Stimulated activated naive B cell treated with anti-CD40 and anti-IgM and Interleukin-4, amounts not matched to agents 10 μg/mL and 1 μg/mL and 100 μg/mL, for 72 hours (primary cell): ENCODE results near the gene EPHA3.

Source experiments
- ATAC-seq, 2 donors: fragments of 150-1000 bp; cut with Tn5 transposase; replicated peaks; 2 replicates each; pipeline ENCODE4 v1.10.0; 2021; ENCODE audit warnings: moderate library complexity in 1 of 2
- DNase-seq: peaks from one replicate; pipeline ENCODE4 v3.0.0; 2021
- H3K27ac Mint-ChIP-seq: one replicate; pipeline ENCODE4 v1.8.0; 2022; ENCODE audit warnings: mild to moderate bottlenecking, mixed read lengths
- H3K27me3 Mint-ChIP-seq, 2 donors: one replicate each; pipeline ENCODE4 v1.8.0; 2022; ENCODE audit warnings: mixed read lengths in 2 of 2
- H3K36me3 Mint-ChIP-seq, 2 donors: one replicate each; pipeline ENCODE4 v1.8.0; 2022; ENCODE audit warnings: mixed read lengths in 2 of 2, mild to moderate bottlenecking in 1 of 2
- H3K4me1 Mint-ChIP-seq, 2 donors: one replicate each; pipeline ENCODE4 v1.8.0; 2022; ENCODE audit warnings: mixed read lengths in 2 of 2, mild to moderate bottlenecking in 1 of 2
- H3K4me3 Mint-ChIP-seq, 2 donors: one replicate each; pipeline ENCODE4 v1.8.0; 2022; ENCODE audit warnings: mild to moderate bottlenecking in 2 of 2, mixed read lengths in 2 of 2, moderate library complexity in 1 of 2
- H3K9me3 Mint-ChIP-seq, 2 donors: one replicate each; pipeline ENCODE4 v1.8.0; 2022; ENCODE audit warnings: mixed read lengths in 2 of 2, mild to moderate bottlenecking in 1 of 2

Gene EPHA3

DNA sequence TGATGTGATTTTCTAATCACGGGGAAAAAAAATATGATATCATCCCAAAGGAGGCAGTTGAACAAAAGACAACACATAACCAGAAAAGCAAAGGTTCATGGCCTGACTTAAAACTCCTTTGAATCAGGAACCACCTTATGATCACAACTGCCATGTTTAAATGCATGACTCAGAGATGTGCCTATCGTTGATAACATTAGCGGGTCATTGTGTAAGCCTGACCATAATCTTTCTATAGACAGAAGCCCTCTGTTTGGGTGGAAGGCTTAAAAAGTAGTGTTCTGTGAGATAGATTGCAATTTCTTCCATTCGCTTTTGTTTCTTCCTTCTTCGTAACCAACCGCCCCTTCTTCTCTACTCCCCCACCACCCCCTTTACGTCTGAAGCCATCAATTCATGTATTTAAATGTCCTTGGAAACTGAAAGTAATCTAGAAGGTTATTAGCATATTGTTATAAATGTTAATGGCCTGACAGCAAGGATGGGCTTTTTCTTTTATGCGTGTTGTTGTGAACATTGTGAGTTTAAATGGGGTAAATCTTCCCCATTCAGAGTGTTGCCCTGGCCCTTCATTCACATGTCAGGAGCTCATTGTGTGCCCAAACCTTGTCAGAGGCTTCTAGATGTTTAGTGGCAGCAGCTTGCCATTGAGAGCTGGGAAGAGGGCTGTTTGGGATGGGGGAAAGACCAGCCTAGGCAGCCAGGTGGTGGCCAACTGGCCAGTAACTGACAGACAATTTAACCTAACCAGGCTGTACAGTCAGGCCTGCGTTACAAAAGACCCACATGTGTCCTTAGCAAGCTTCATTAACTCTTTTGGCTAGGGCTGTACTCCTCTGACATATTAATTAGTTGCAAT lies 64.5 kb downstream of the EPHA3 start:
- ATAC-seq (no peak), DNase-seq (no peak)
- Mint-ChIP-seq H3K27me3 (no peaks in the 10 kb centered on the region), H3K4me3 (no peak overlapping the region), H3K36me3 (no peaks in the 10 kb centered on the region), H3K4me1 (no peaks in the 10 kb centered on the region), H3K27ac (no peak overlapping the region), H3K9me3 (no peaks in the 10 kb centered on the region)

DNA sequence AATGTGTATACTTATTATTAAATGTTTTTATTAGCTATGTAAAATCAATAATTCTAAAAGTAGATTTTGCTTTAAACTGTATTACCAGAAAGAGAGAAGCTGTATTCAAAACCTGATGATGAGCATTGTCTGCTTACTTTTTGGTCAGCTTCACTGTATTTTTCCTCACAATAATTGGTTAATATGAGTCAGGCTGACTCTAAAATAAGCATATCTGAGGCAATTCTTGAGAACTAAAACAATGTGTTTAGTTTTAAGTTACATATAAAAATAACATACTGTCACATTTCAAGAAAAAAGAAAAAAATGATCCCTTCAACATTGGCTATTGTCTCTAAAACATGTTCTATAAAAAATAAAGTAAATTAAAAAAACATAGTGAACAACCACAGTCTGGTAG lies 66.1 kb downstream of the EPHA3 start:
- ATAC-seq (no peak), DNase-seq (no peak)
- Mint-ChIP-seq H3K9me3 (no peaks in the 10 kb centered on the region), H3K4me3 (no peak overlapping the region), H3K27ac (no peak overlapping the region), H3K36me3 (no peaks in the 10 kb centered on the region), H3K4me1 (no peaks in the 10 kb centered on the region), H3K27me3 (no peaks in the 10 kb centered on the region)

DNA sequence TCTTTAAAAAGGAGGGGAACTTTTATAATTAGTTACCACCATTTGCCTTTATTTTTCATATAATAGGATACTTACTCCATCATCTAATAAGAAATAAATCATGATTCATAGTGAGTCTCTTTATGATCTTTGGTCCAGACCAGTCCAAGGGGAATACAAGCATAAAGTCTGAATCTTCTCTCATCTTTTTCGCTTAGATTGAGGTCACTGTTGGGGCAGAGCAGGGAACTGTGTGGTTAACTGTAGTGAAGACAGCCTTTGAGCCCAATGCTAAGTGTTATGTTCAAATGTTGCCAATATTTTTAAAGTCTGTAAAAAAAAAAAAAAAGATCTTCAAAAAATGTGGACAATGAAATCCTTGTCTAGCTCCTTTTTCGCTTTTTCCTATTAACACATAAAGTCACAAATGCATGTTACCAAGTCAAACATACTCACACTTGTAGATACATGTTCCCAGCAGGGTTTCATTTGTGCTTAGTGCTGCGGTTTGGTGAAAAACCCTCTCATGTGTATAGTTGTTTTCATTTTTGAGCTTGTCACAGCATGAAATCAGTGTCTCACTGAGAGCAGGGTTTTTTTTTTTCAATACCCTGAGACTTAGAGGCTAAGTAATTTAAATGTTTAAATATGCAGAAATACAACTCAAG lies 72.1 kb downstream of the EPHA3 start:
- no peak overlapping the region for H3K4me3 Mint-ChIP-seq
- DNase-seq (no peak), ATAC-seq (no peak)
- no peaks in the 10 kb centered on the region for H3K9me3 Mint-ChIP-seq
- H3K4me1 Mint-ChIP-seq: no peaks in the 10 kb centered on the region
- H3K27ac Mint-ChIP-seq: no peak overlapping the region
- H3K27me3 Mint-ChIP-seq: no peaks in the 10 kb centered on the region
- no peaks in the 10 kb centered on the region for H3K36me3 Mint-ChIP-seq

DNA sequence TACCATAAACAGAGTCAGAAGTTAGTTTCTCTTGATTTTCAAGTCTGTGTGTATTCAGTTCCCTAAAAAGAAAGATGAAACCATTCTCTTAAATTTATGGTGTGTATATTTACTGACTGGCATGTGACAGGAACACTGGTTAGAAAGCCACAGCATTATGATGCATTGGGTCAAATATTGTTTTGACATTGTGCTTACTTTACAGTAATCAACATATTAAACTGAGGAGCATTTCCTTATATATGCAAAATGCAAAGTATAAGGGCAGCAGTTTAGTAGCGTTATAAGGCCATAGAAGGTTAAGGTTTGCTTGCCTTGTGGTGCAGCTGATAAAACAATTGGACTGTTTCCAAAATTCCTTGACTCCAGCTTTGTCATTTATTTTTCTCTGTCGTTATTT lies 72.9 kb downstream of the EPHA3 start:
- Mint-ChIP-seq H3K27ac (no peak overlapping the region), H3K4me3 (no peak overlapping the region), H3K4me1 (no peaks in the 10 kb centered on the region), H3K36me3 (no peaks in the 10 kb centered on the region), H3K9me3 (no peaks in the 10 kb centered on the region), H3K27me3 (no peaks in the 10 kb centered on the region)
- ATAC-seq (no peak), DNase-seq (no peak)

DNA sequence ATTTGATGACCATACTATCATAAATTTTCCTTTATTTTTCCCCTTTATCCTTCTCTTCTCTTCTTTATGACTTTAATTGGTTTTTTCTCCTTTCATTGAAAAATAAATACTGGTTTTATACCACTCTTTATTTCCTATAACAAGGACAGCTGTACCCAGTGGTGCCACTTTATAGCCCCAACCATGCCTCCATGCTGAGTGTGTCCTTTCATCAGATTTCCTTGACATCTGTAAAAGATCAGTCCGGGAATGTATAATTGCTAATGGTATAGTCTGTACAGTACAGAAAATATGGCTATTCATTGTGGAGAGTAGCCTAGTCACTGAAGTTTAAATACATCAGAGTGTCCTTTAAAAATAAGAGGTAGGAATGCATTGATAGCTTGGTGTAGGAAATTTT lies 74.6 kb downstream of the EPHA3 start:
- no peaks in the 10 kb centered on the region for H3K27me3 Mint-ChIP-seq
- no peaks in the 10 kb centered on the region for H3K4me1 Mint-ChIP-seq
- DNase-seq: no peak
- H3K4me3 Mint-ChIP-seq: no peak overlapping the region
- H3K27ac Mint-ChIP-seq: no peak overlapping the region
- H3K36me3 Mint-ChIP-seq: no peaks in the 10 kb centered on the region
- no peaks in the 10 kb centered on the region for H3K9me3 Mint-ChIP-seq
- no peak for ATAC-seq

DNA sequence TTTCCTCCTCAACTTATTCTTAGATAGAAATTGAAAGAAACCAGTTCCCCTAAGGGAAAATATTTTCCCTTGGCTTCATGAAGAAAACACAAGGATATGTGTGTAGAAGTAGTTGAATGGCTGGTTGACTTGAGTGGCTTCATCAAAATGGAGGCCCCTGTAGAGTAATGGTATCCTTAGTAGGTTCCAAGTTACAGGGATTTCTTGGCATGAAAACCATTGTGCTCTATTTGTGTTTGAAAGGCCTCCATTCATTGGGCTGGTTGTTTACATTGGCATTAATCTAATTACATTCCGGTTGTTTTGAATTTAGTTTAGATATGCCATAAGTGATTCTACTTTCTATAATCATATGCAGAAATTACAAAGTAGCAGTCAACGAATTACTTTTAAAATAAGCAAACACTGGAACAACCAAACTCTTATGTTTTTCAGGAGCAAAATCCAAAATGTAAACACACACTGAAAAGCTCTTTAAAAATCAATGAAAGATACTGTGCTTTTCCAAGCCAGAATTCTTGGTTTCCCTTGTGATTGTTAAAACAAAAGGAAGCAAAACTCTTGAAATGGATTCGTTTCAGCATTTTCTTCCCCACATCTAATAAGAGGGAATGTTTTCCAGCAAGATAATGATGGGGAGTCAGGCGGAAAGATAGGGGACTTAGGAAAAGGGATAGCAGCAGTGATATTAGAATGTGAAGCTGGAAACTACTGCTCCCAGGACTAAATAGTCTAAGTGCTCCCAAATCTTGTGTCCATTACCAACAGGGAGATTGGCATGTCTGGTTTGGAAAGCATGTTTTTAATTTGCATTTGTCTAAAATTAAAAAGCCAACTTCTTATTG lies 77.0 kb downstream of the EPHA3 start:
- DNase-seq: no peak
- no peak for ATAC-seq
- Mint-ChIP-seq H3K9me3 (no peaks in the 10 kb centered on the region), H3K36me3 (no peaks in the 10 kb centered on the region), H3K4me3 (no peak overlapping the region), H3K27me3 (no peaks in the 10 kb centered on the region), H3K27ac (no peak overlapping the region), H3K4me1 (no peaks in the 10 kb centered on the region)

DNA sequence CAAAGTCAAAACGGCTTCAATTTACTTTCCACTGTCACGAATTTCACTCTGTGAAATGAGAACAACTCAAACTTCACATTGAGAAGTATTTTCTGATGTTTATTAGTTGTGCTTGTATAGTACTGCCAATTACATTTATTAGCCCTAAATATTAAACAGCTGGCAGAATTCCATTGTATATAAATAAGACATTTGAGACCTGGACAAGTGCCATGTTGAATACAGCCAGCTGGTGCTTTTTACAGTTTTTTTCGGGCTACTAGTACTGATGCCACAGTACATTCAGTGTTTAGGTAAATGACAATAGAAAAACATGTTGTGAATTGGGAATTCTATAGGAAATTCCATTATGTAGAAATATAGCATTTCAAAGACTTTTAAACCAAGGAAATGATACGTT lies 79.0 kb downstream of the EPHA3 start:
- H3K4me3 Mint-ChIP-seq: no peak overlapping the region
- H3K36me3 Mint-ChIP-seq: no peaks in the 10 kb centered on the region
- no peaks in the 10 kb centered on the region for H3K9me3 Mint-ChIP-seq
- no peaks in the 10 kb centered on the region for H3K4me1 Mint-ChIP-seq
- H3K27me3 Mint-ChIP-seq: no peaks in the 10 kb centered on the region
- ATAC-seq (no peak), DNase-seq (no peak)
- H3K27ac Mint-ChIP-seq: no peak overlapping the region

DNA sequence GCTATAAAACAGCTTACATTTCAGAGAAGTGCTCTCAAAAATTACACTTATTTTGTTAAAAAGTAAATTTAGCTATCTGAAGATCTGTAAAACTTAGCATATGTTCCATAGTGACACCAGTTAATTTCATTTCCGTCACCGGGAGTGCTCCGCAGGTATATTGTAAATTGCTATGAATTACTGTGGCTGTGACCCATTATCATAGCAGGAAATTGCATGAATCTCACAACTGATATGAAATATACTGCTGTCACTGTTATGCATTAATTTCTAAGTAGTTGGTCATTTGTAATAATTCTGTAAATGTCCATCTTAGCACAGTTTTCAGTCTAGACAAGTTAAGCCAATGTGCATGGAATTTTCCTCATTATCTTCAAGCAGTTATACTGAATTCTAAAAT lies 91.2 kb downstream of the EPHA3 start:
- no peaks in the 10 kb centered on the region for H3K9me3 Mint-ChIP-seq

DNA sequence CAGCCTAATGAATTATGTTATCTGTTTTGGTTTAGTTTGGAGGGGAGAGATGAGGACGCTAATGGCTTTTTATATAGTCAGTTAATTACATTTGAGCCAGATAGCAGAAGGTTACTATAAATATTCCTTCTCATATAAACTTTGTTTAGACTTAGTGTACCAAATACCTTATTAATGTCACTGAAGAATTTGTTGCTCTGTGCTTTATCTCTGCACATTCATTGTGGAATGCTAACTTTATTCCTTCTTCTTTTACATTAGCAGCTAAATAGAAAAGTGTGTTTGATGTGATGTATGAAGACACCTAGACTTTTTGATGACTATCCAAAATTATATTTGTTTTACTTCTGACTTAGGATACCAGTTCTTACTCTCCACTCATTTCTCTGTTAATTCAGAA lies 105.2 kb downstream of the EPHA3 start:
- no peak for ATAC-seq
- DNase-seq: no peak
- peaks cover 0 to 1% of the 10 kb centered on the region in 2 donors for H3K9me3 Mint-ChIP-seq

More for the DNA sequence above, 91.2 kb downstream of the EPHA3 start:
- Mint-ChIP-seq H3K4me3 (no peak overlapping the region), H3K27me3 (no peaks in the 10 kb centered on the region), H3K4me1 (no peaks in the 10 kb centered on the region), H3K36me3 (no peaks in the 10 kb centered on the region), H3K27ac (no peak overlapping the region)
- ATAC-seq (no peak), DNase-seq (no peak)

DNA sequence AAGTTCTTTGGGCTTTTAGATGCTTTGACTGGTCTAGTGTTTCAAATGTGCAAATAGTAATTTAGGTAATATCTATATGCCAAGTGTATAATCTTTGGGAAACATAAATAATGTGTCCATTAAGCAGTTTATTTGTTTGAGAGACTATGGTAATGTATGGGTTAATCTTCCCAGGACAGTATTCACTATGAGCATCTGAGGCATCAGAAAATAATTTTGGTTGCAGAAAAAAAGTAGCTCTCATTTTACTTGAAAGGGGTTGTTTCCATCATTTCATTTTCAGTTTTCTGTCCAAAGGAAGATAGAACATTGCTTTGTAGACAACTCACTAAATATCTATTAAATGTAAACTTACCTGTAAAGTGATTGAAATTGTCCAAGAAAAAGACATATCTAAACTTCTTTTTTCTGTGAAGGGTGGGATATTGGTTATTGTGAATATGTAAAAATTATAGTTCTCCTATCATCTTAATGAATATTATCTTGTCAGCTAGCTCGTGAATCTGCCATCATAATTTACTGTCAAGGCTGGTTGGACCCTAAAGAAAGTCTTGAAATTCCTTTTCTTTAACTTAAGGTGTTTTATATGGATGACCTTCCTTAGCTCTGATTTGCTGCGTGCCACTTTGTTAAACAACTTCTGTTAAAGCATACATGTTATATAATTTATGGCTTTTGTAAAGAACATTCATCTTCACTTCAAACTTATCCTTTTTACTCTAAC lies 108.8 kb downstream of the EPHA3 start:
- Mint-ChIP-seq H3K9me3 (peaks cover 0 to 6% of the 10 kb centered on the region in 2 donors), H3K27me3 (no peaks in the 10 kb centered on the region), H3K27ac (no peak overlapping the region), H3K4me3 (no peak overlapping the region), H3K36me3 (no peaks in the 10 kb centered on the region), H3K4me1 (no peaks in the 10 kb centered on the region)
- ATAC-seq (no peak), DNase-seq (no peak)

More for the DNA sequence above, 105.2 kb downstream of the EPHA3 start:
- Mint-ChIP-seq H3K27ac (no peak overlapping the region), H3K27me3 (no peaks in the 10 kb centered on the region), H3K4me3 (no peak overlapping the region), H3K36me3 (no peaks in the 10 kb centered on the region), H3K4me1 (no peaks in the 10 kb centered on the region)

DNA sequence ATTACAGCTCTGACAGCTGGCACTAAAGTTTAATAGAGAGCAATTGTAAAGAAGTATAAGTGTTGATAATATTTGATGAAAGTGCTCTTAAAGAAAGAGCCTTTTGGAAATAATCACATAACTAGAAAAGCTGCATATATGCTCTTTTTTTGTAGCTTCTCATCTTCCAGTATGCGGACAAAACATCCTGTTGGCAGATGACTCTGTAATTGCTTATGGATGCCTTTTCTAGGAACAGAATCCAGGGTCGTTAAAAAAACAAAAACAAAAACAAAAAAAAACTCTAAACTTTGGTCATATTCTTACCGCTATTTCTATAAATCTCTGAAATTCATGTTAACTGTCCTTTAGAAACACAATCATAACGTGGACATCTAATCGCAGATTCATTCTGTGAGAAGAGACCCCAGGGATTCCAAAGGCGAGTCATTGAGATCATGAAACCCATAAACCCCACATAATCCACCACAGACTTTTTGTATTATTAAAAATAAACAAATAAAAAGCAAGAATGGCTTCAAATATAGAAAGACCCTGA lies 109.8 kb downstream of the EPHA3 start:
- no peaks in the 10 kb centered on the region for H3K27me3 Mint-ChIP-seq
- no peak for ATAC-seq
- DNase-seq: no peak
- no peaks in the 10 kb centered on the region for H3K4me1 Mint-ChIP-seq
- no peaks in the 10 kb centered on the region for H3K36me3 Mint-ChIP-seq
- H3K4me3 Mint-ChIP-seq: no peak overlapping the region
- H3K9me3 Mint-ChIP-seq: peaks cover 0 to 6% of the 10 kb centered on the region in 2 donors
- no peak overlapping the region for H3K27ac Mint-ChIP-seq

DNA sequence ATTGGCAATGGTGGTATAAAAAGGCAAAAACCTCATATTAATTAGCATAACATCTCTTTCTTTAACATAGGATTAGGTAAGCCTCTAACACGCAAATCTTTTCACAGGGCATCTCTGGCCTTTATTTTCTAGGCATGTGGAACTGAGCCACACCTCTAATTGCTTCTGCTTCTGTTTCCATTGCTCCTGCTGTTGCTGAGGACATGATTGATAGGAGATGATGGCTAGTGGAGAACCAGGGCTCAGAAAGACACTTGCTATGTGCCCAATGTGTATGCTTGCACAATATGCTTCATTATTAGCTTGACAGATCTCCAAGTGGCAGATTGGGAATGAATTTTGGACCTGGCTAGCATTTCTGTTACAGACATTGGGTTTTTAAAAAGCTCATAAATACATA lies 114.5 kb downstream of the EPHA3 start:
- Mint-ChIP-seq H3K36me3 (no peaks in the 10 kb centered on the region), H3K9me3 (peaks cover 0 to 6% of the 10 kb centered on the region in 2 donors), H3K4me1 (no peaks in the 10 kb centered on the region), H3K4me3 (no peak overlapping the region), H3K27me3 (no peaks in the 10 kb centered on the region), H3K27ac (no peak overlapping the region)
- no peak for DNase-seq
- ATAC-seq: no peak

DNA sequence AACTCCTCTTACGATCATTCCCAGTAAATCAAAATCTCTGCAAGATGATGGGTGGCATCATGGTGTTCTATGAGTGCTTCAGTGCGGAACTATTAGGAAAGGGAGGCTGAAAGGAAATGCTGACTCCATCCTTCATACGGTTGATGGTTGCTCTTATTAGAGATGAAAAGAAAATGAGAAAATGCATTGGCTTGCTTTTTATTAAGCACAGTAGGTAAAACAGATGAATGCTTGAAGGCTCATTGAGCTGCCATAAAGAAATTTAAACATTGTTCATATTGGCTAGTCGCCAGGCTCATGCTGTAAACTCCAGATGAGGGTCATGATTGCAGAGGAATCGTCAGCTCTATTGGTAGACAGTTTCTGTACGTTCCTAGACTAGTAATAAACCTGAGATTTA lies 115.8 kb downstream of the EPHA3 start:
- Mint-ChIP-seq H3K4me3 (no peak overlapping the region), H3K27me3 (no peaks in the 10 kb centered on the region), H3K4me1 (no peaks in the 10 kb centered on the region), H3K36me3 (no peaks in the 10 kb centered on the region), H3K9me3 (peaks cover 0 to 6% of the 10 kb centered on the region in 2 donors), H3K27ac (no peak overlapping the region)
- DNase-seq: no peak
- ATAC-seq: no peak

DNA sequence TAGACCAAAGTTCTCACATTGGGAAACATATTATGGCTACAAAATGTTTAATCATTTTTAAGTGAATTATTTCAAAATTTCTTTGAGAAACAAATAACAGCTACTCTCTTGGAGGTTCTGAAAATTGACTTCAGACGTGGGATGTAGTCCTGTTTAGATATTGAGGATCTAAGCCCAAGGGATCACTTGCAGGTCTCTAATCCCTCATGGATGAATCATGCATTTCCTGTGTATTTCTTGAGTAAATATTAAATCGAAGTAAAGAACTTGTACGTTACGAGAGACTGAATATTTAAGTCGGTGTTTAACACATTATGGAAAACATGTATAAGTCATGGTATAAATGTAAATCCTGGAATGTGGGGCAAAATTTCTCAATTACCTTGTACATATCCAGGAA lies 119.8 kb downstream of the EPHA3 start:
- Mint-ChIP-seq H3K9me3 (no peaks in the 10 kb centered on the region), H3K27me3 (no peaks in the 10 kb centered on the region), H3K4me1 (no peaks in the 10 kb centered on the region), H3K4me3 (no peak overlapping the region), H3K27ac (no peak overlapping the region), H3K36me3 (no peaks in the 10 kb centered on the region)
- no peak for DNase-seq
- ATAC-seq: no peak
